Measurements from ENCODE around the gene MEIS3. TPM values are rescaled to one million over a fixed set of nuclear protein-coding genes. Genes with fewer than 3 reads are reported as not detected.

MEIS3 gene
- total and polyA plus RNA-seq, 10 of the 15 experiments (the other 5 are each of a cell fraction or from before 2014, with no cell fraction given), result 0.05 to 0.23 TPM; not detected in 8

DNA sequence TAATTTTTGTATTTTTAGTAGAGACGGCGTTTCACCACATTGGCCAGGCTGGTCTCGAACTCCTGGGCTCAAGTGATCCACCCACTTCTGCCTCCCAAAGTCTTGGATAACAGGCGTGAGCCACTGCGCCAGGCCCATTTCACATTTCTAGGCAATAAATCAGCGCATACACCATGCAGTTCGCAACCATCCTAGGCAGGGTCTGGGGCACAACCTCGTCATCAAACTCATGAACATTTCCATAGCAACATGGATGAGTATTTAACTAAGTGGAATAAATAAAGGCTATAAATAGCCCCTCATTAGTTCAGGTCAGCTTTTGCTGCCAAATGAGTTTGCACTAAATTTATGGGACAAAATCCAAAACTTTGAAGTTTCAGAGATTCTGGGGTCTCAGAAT, 8.2 kb downstream of the MEIS3 start:
- Histone ChIP-seq H3K9me3 (replicated peaks; ENCODE audit: control insufficient read depth, insufficient read depth, low read length) (no peaks in the 10 kb centered on the region), H2AFZ (ENCODE audit: control insufficient read depth, low read depth, low read length) (no peak overlapping the region), H3K27me3 (replicated peaks in 1 of 2; ENCODE audit: control insufficient read depth in 2 of 2, insufficient read depth in 2 of 2, low read length in 1 of 2) (no peaks in the 10 kb centered on the region; a peak in 2 of 4 replicates), H3K4me1 (ENCODE audit: control insufficient read depth, insufficient read depth, low read length) (no peaks in the 10 kb centered on the region), H3K27ac (ENCODE audit: control insufficient read depth, insufficient read depth) (no peak overlapping the region), H3K9ac (ENCODE audit: control insufficient read depth, insufficient read depth, low read length) (no peak overlapping the region), H3K79me2 (ENCODE audit: control insufficient read depth, insufficient read depth, low read length) (no peaks in the 10 kb centered on the region), H3K36me3 (ENCODE audit: control insufficient read depth in 2 of 2, insufficient read depth in 2 of 2, low read length in 1 of 2) (no peaks in the 10 kb centered on the region), H4K20me1 (ENCODE audit: control insufficient read depth, insufficient read depth) (no peaks in the 10 kb centered on the region), H3K4me3 (no peak overlapping the region), H3K4me2 (ENCODE audit: control insufficient read depth, insufficient read depth) (no peak overlapping the region)
- ChIA-PET CTCF (interaction anchor here (0.6 kb wide), 1 partner anchor 377 kb away, joined by 3 read pairs; no protein-coding TSS in a partner anchor), SMC1A (ENCODE audit: uncharacterized antibody, unreplicated experiment) (interaction anchor here (0.7 to 1.1 kb wide), 2 partner anchors 16 to 389 kb away, joined by 3 read pairs; no protein-coding TSS in a partner anchor), RAD21 (ENCODE audit: unreplicated experiment) (no interaction called here), POLR2A (no interaction called here)
- no TSS peak for BruUV-seq (replicated peaks)
- in situ Hi-C loops (cut with MboI), result no loop called here
- ATAC-seq (no peak), FAIRE-seq (no peak), DNase-seq (ENCODE audit: low read depth, low spot score) (no peak)
- WGBS (ENCODE audit: insufficient coverage, insufficient replicate concordance, low lambda C conversion rate, missing lambda C conversion rate), result 48% methylated on average over 8 of the region's 8 CpGs
- intact Hi-C loops (cut with micrococcal nuclease; ENCODE audit: unreplicated experiment), result no loop called here
- TF ChIP-seq NFYB (IDR thresholded peaks at IDR 0.05; ENCODE audit: insufficient read depth, low read depth, low read length) (no peak), SMC3 (IDR thresholded peaks at IDR 0.05; ENCODE audit: borderline replicate concordance, low read length) (no peak), PML (IDR thresholded peaks at IDR 0.05; ENCODE audit: low read length) (no peak), SMARCA5 (IDR thresholded peaks at IDR 0.05) (no peak), SUPT20H (IDR thresholded peaks at IDR 0.05; ENCODE audit: borderline replicate concordance, control insufficient read depth, low read depth, low read length) (no peak), KLF5 (IDR thresholded peaks at IDR 0.05; ENCODE audit: partially characterized antibody) (no peak), SIX5 (IDR thresholded peaks at IDR 0.05; ENCODE audit: low read depth, low read length, severe bottlenecking) (no peak), NR2F1 (conservative IDR thresholded peaks at IDR 0.05) (no peak), ZNF274 (IDR thresholded peaks at IDR 0.05; ENCODE audit: insufficient read depth, insufficient read length) (no peak), NFXL1 (IDR thresholded peaks at IDR 0.05; ENCODE audit: borderline replicate concordance) (no peak), TBL1XR1 (IDR thresholded peaks at IDR 0.05; ENCODE audit: low read depth, low read length) (no peak), CHD2 (IDR thresholded peaks at IDR 0.05; ENCODE audit: borderline replicate concordance, low read depth, low read length) (no peak)
- TF ChIP-seq, protein P1, sequence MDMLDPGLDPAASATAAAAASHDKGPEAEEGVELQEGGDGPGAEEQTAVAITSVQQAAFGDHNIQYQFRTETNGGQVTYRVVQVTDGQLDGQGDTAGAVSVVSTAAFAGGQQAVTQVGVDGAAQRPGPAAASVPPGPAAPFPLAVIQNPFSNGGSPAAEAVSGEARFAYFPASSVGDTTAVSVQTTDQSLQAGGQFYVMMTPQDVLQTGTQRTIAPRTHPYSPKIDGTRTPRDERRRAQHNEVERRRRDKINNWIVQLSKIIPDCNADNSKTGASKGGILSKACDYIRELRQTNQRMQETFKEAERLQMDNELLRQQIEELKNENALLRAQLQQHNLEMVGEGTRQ (IDR thresholded peaks at IDR 0.05; ENCODE audit: borderline replicate concordance, low read depth, low read length), result no peak
- TF ChIP-seq, protein P2, sequence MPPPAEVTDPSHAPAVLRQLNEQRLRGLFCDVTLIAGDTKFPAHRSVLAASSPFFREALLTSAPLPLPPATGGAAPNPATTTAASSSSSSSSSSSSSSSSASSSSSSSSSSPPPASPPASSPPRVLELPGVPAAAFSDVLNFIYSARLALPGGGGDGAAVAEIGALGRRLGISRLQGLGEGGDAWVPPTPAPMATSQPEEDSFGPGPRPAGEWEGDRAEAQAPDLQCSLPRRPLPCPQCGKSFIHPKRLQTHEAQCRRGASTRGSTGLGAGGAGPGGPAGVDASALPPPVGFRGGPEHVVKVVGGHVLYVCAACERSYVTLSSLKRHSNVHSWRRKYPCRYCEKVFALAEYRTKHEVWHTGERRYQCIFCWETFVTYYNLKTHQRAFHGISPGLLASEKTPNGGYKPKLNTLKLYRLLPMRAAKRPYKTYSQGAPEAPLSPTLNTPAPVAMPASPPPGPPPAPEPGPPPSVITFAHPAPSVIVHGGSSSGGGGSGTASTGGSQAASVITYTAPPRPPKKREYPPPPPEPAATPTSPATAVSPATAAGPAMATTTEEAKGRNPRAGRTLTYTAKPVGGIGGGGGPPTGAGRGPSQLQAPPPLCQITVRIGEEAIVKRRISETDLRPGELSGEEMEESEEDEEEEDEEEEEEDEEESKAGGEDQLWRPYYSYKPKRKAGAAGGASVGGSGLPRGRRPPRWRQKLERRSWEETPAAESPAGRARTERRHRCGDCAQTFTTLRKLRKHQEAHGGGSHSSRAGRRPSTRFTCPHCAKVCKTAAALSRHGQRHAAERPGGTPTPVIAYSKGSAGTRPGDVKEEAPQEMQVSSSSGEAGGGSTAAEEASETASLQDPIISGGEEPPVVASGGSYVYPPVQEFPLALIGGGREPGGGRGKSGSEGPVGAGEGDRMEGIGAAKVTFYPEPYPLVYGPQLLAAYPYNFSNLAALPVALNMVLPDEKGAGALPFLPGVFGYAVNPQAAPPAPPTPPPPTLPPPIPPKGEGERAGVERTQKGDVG (CRISPR knock-in tag; IDR thresholded peaks at IDR 0.05), result no peak
- TF ChIP-seq, protein P3, sequence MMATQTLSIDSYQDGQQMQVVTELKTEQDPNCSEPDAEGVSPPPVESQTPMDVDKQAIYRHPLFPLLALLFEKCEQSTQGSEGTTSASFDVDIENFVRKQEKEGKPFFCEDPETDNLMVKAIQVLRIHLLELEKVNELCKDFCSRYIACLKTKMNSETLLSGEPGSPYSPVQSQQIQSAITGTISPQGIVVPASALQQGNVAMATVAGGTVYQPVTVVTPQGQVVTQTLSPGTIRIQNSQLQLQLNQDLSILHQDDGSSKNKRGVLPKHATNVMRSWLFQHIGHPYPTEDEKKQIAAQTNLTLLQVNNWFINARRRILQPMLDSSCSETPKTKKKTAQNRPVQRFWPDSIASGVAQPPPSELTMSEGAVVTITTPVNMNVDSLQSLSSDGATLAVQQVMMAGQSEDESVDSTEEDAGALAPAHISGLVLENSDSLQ (IDR thresholded peaks at IDR 0.05), result no peak
